K562 (cell line): ENCODE results near the gene SLC6A6. TPM values are rescaled to one million over a fixed set of nuclear protein-coding genes. Genes with fewer than 3 reads are reported as not detected.

Source experiments
- ATAC-seq: fragments of 200-7000 bp; cut with Tn5 transposase; 3 replicates; pipeline ENCODE4 v1.9.1; 2020; ENCODE audit warnings: moderate library complexity
- BruUV-seq: library from RNA; stranded (reverse); fragments of 400-500 nt; replicated peaks from 2 replicates; lab custom pipeline; 2021; lab: Mats Ljungman, UMichigan
- CTCF ChIA-PET: fragments of 300-600 bp; formaldehyde crosslinking; extraction: SDS; loops from one replicate; lab custom pipeline; 2021; ENCODE audit warnings: low intra/inter-chr PET ratio; lab: Yijun Ruan, JAX
- POLR2A ChIA-PET: fragments of 300-600, 350-650 bp; sonication (Branson Sonifier 250); formaldehyde crosslinking; extraction: SDS; loops from one replicate; lab custom pipeline; 2021; ENCODE audit warnings: antibody characterized with exemption, inconsistent platforms; lab: Yijun Ruan, JAX
- DNase-seq, 4 experiments: peaks; one replicate each; pipeline versions ENCODE4 v3.0.0 to v3.0.0-alpha.2; 2011 to 2018; ENCODE audit warnings: low spot score in 3 of 4, mixed read lengths in 3 of 4; ENCODE audit errors: extremely low read depth in 1 of 4
- FAIRE-seq: peaks from 2 replicates; lab custom pipeline; 2011; peaks lifted over from hg19 to GRCh38; lab: Jason Lieb, UNC
- H2AFZ ChIP-seq: 2 replicates; pipeline ENCODE4 v1.6.0; 2011; ENCODE audit warnings: low read depth, low read length, control low read depth, inconsistent platforms
- H3K27ac ChIP-seq: fragments of 200-600 bp; 3 replicates; pipeline ENCODE4 v1.8.0; 2011; ENCODE audit warnings: low read depth, mild to moderate bottlenecking, control low read depth, inconsistent platforms, low read length, moderate library complexity, mixed read lengths; ENCODE audit errors: extremely low read depth
- H3K27me3 ChIP-seq, 2 experiments: fragments of 300-600 bp in 1 of 2; 2 replicates in 1 of 2; 3 replicates in 1 of 2; pipeline versions ENCODE4 v1.6.0 to v1.8.0; 2011; ENCODE audit warnings: inconsistent platforms in 2 of 2, low read length in 2 of 2, mild to moderate bottlenecking in 1 of 2, mixed read lengths in 1 of 2, moderate library complexity in 1 of 2; ENCODE audit not compliant: control insufficient read depth in 2 of 2, insufficient read depth in 2 of 2
- H3K36me3 ChIP-seq: fragments of 300-600 bp; 3 replicates; pipeline ENCODE4 v1.8.0; 2011; ENCODE audit warnings: mild to moderate bottlenecking, low read length, inconsistent platforms; ENCODE audit not compliant: control insufficient read depth, insufficient read depth
- H3K4me1 ChIP-seq, 2 experiments: fragments of 200-600 bp in 1 of 2; replicated peaks in 1 of 2; 2 replicates in 1 of 2; 3 replicates in 1 of 2; pipeline versions ENCODE4 v1.5.1 to v1.8.0; 2011; ENCODE audit warnings: inconsistent platforms in 2 of 2, low read length in 2 of 2, mild to moderate bottlenecking in 1 of 2, mixed read lengths in 1 of 2, moderate library complexity in 1 of 2; ENCODE audit not compliant: control insufficient read depth in 2 of 2, insufficient read depth in 2 of 2
- H3K4me2 ChIP-seq: 2 replicates; pipeline ENCODE4 v1.6.1; 2011; ENCODE audit warnings: low read length, control low read depth, inconsistent platforms, mixed read lengths; ENCODE audit not compliant: insufficient read depth
- H3K4me3 ChIP-seq: fragments of 200-600 bp; sonication (generic), shearing (Covaris generic); 2 replicates; pipeline ENCODE4 v1.5.1; 2016; ENCODE audit warnings: control low read depth, inconsistent platforms
- H3K79me2 ChIP-seq: fragments of 200-600 bp; 3 replicates; pipeline ENCODE4 v1.8.0; 2011; ENCODE audit warnings: low read length, inconsistent platforms; ENCODE audit not compliant: control insufficient read depth, insufficient read depth
- H3K9ac ChIP-seq, 2 experiments: 2 replicates each; pipeline versions ENCODE4 v1.6.0 to v1.6.1; 2011; ENCODE audit warnings: low read depth in 2 of 2, low read length in 2 of 2, control low read depth in 1 of 2, inconsistent platforms in 1 of 2, mild to moderate bottlenecking in 1 of 2, mixed read lengths in 1 of 2; ENCODE audit not compliant: insufficient read depth in 1 of 2
- H3K9me1 ChIP-seq: one replicate; pipeline ENCODE4 v1.6.0; 2011; ENCODE audit warnings: inconsistent platforms, mild to moderate bottlenecking, low read length, moderate library complexity; ENCODE audit not compliant: control insufficient read depth, insufficient read depth
- H3K9me3 ChIP-seq: replicated peaks from 2 replicates; pipeline ENCODE4 v1.5.1; 2011; ENCODE audit warnings: low read depth, low read length, inconsistent platforms; ENCODE audit not compliant: control insufficient read depth, insufficient read depth
- H4K20me1 ChIP-seq: replicated peaks from 2 replicates; pipeline ENCODE4 v1.6.1; 2011; ENCODE audit warnings: low read length, inconsistent platforms, mixed read lengths; ENCODE audit not compliant: control insufficient read depth, insufficient read depth
- FOSL1 ChIP-seq: fragments of 200-800 bp; sonication (Bioruptor generic); conservative IDR thresholded peaks from 2 replicates; pipeline ENCODE4 v1.6.1; 2016; ENCODE audit warnings: missing genetic modification characterization, missing compliant biosample characterization
- ZBED1 ChIP-seq: IDR thresholded peaks from 2 replicates; pipeline ENCODE4 v1.6.1; 2014
- WGBS: fragments of 100-300 bp; shearing (Covaris generic); methylation state at CpG from one replicate; pipeline ENCODE4 v1.1.6; 2016; ENCODE audit warnings: low coverage, mixed read lengths; ENCODE audit not compliant: insufficient coverage; ENCODE audit errors: missing lambda C conversion rate; 5-methylcytosine and 5-hydroxymethylcytosine counted together
- in situ Hi-C: fragments of 300-500 bp; cut with MboI; formaldehyde crosslinking; loops from 4 replicates; pipeline ENCODE4 v1.15.0; 2018; ENCODE audit warnings: inconsistent platforms, mixed read lengths
- intact Hi-C: fragments of 100-400 bp; cut with micrococcal nuclease; formaldehyde crosslinking; loops from 2 replicates; pipeline ENCODE4 v1.14.2; 2022
- polyA plus RNA-seq, 8 experiments: library from polyadenylated mRNA; depleted of rRNA in 4 of 8; stranded (reverse) in 5 of 8; unstranded in 3 of 8; fragments of >200 nt; fragmentation: Nextera tagmentation in 2 of 8; fragmentation: Illumina TruSeq in 1 of 8; extraction: Ambion mirVana in 2 of 8; extraction: Trizol in 1 of 8; gene quantifications; 2 replicates each; pipeline versions ENCODE4 v1.2.1 to v1.2.3, GENCODE V29; 2011 to 2014; ENCODE audit warnings: inconsistent platforms in 1 of 8, missing spikeins in 1 of 8
- total RNA-seq, 7 experiments: library from RNA; depleted of rRNA in 6 of 7; stranded (reverse); fragments of >200 nt in 6 of 7; fragmentation: Illumina TruSeq in 2 of 7; extraction: Trizol in 2 of 7; gene quantifications; 2 replicates each; pipeline versions ENCODE4 v1.2.1 to v1.2.3, GENCODE V29; 2011 to 2021; ENCODE audit warnings: low replicate concordance in 1 of 7
- TF ChIP-seq, protein P1 (sequence below): sonication (generic); formaldehyde crosslinking; IDR thresholded peaks from 2 replicates; pipeline ENCODE4 v1.9.0; 2022; ENCODE audit warnings: mild to moderate bottlenecking, missing genetic modification reagents

Gene SLC6A6
- total and polyA plus RNA-seq, 9 of the 15 experiments (the other 6 are each of a cell fraction or from before 2014, with no cell fraction given): 12.3 to 203 (median 93.2) TPM

DNA sequence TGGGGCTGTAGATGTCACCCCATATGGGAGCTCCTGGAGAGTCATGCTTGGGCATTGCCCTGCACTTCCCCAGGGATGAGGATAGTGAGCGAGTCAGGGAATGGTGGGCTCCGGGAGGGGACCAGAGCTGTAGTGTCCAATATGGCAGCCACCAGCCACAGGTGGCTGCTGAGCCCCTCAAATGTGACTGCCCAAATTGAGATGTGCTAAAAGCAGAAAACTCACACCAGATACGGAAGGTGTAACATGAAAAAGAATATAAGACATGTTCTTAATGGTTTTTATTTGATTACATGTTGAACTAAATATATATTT lies 106.1 kb downstream of the SLC6A6 start:
- Histone ChIP-seq H3K4me3 (no peak overlapping the region), H3K27me3 (peaks cover 6 to 49% of the 10 kb centered on the region in 2 experiments; a peak in 4 of 5 replicates), H3K4me2 (no peak overlapping the region), H3K9me1 (no peaks in the 10 kb centered on the region)
- TF ChIP-seq ZBED1: no peak
- no peak for TF ChIP-seq FOSL1 (tag)
- TF ChIP-seq, protein P1, sequence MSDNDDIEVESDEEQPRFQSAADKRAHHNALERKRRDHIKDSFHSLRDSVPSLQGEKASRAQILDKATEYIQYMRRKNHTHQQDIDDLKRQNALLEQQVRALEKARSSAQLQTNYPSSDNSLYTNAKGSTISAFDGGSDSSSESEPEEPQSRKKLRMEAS (CRISPR knock-in tag): 0 out of 2 replicates have a peak, but pooled peaks have one; percentile 26
- TF ChIP-seq, all 486 proteins: peak for 1
- Histone ChIP-seq H3K9ac (no peak overlapping the region), H3K9me3 (no peaks in the 10 kb centered on the region), H3K4me1 (peaks cover 0 to 31% of the 10 kb centered on the region in 2 experiments; a peak in 2 of 5 replicates), H4K20me1 (0 out of 2 replicates have a peak, but pooled peaks cover 6% of the 10 kb centered on the region), H3K27ac (no peak overlapping the region), H3K36me3 (no peaks in the 10 kb centered on the region), H2AFZ (no peak overlapping the region), H3K79me2 (no peaks in the 10 kb centered on the region)
- DNase-seq: no peak
- no peak for FAIRE-seq
- no peak for ATAC-seq
- BruUV-seq: no TSS peak
- CTCF ChIA-PET: interaction anchor here (1.1 to 2.8 kb wide), 3 partner anchors 39 to 412 kb away, joined by 3 to 28 read pairs (median 13); no protein-coding TSS in a partner anchor
- POLR2A ChIA-PET: interaction anchor here (0.6 kb wide), 1 partner anchor 35 kb away, joined by 3 read pairs; no protein-coding TSS in a partner anchor
- intact Hi-C loops: loop anchor here (5.0 kb wide), 2 partner anchors 246 to 274 kb away; no protein-coding TSS in a partner anchor
- in situ Hi-C loops: loop anchor here (25.0 kb wide), 1 partner anchor 404 kb away; no protein-coding TSS in a partner anchor
- 4% methylated on average over 3 of the region's 3 CpGs for WGBS
